Right lobe of liver (tissue), 6 donors: Measurements from ENCODE around the gene ANKRD11. TPM values are rescaled to one million over a fixed set of nuclear protein-coding genes. Genes with fewer than 3 reads are reported as not detected.

Experiments used
- ATAC-seq, 4 donors: fragments of 200-7000 bp; cut with Tn5 transposase; one replicate each; pipeline ENCODE4 v1.9.1; 2020; ENCODE audit warnings: mild to moderate bottlenecking in 4 of 4, moderate library complexity in 4 of 4
- DNase-seq, 3 donors: peaks; one replicate each; pipeline ENCODE4 v3.0.0-alpha.2; 2020
- H3K27ac ChIP-seq, 3 donors: fragments of 200-600 bp; one replicate each; pipeline ENCODE4 v1.8.0; 2022
- H3K27me3 ChIP-seq, 2 donors: fragments of 200-600 bp; one replicate each; pipeline ENCODE4 v1.8.0; 2022
- H3K36me3 ChIP-seq, 4 donors: fragments of 200-600 bp; sonication (generic) in 1 of 4; one replicate each; pipeline versions ENCODE4 v1.5.1 to v1.8.0; 2017 to 2022; ENCODE audit warnings: control low read depth in 1 of 4
- H3K4me1 ChIP-seq, 4 donors: fragments of 200-600 bp; sonication (generic) in 1 of 4; one replicate each; pipeline versions ENCODE4 v1.5.1 to v1.8.0; 2017 to 2022; ENCODE audit warnings: control low read depth in 1 of 4
- H3K4me3 ChIP-seq, 3 donors: fragments of 200-600 bp; one replicate each; pipeline ENCODE4 v1.8.0; 2022
- H3K9me3 ChIP-seq, 4 donors: fragments of 200-600 bp; sonication (generic) in 1 of 4; one replicate each; pipeline versions ENCODE4 v1.5.1 to v1.8.0; 2017 to 2022; ENCODE audit warnings: control low read depth in 1 of 4
- CTCF ChIP-seq, 4 donors: fragments of 200-600 bp in 3 of 4; fragments of 450-650 bp in 1 of 4; IDR thresholded peaks; one replicate each; pipeline versions ENCODE4 v1.5.1 to v1.8.0; 2016 to 2022; ENCODE audit warnings: antibody characterized with exemption in 4 of 4, mild to moderate bottlenecking in 2 of 4
- POLR2A ChIP-seq: fragments of 450-650 bp; IDR thresholded peaks from one replicate; pipeline ENCODE4 v1.6.1; 2017; ENCODE audit warnings: antibody characterized with exemption, mild to moderate bottlenecking
- WGBS: methylation state at CpG from one replicate; pipeline ENCODE4 v1.1.6; 2018; ENCODE audit warnings: low coverage, low lambda C conversion rate; ENCODE audit not compliant: insufficient coverage; ENCODE audit errors: missing lambda C conversion rate; 5-methylcytosine and 5-hydroxymethylcytosine counted together
- intact Hi-C, 2 donors: fragments of 100-400 bp; cut with DNase I; formaldehyde crosslinking; loops; one replicate each; pipeline versions ENCODE4 v1.11.2 to v1.14.1; 2022
- total RNA-seq, 6 experiments: library from RNA; depleted of rRNA in 2 of 6; stranded (reverse); fragments of >200 nt in 2 of 6; fragmentation: NEBNext Ultra II Directional in 3 of 6; extraction: Animal tissue kit (Norgen Biotek cat#: 25700) in 3 of 6; gene quantifications; one replicate each; pipeline versions ENCODE4 v1.1.0 to v1.2.4, GENCODE V29; 2016 to 2023
- donor health status: DM: no; HTN: yes; CAD: no.
- donor health status: DM: no; HTN: no; CAD: no.
- donor health status: DM: no; HTN: no; CAD: no.
- donor health status: DM: no; HTN: yes; CAD: no.
- donor health status: DM: no; HTN: yes; CAD: no.

ANKRD11 gene
- total RNA-seq, 6 experiments from 2014 or later, result 26.2 to 65.8 (median 41.6) TPM

DNA sequence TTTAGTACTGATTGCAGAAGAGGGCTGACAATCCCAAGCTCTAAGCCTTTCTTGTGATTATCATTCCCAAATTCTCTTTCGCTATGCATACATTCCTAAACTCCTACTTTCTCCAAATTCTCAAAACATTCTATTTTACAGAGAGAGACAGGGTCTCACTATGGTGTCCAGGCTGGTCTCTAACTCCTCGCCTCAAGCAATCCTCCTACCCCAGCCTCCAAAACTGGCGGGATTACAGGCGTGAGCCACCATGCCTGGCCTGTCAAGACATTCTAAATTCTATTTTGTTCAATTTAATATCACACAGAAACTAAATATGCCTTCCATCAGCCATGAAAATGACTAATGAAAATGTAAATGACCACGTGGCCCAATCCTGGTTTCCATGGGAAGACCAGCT lies 39.8 kb downstream of the ANKRD11 start:
- H3K9me3 ChIP-seq, result no peaks in the 10 kb centered on the region
- intact Hi-C loops, result no loop called here
- H3K36me3 ChIP-seq, result no peaks in the 10 kb centered on the region
- DNase-seq, result no peak
- no peaks in the 10 kb centered on the region for H3K27me3 ChIP-seq
- H3K4me3 ChIP-seq, result no peak overlapping the region
- 88% methylated on average over 5 of the region's 5 CpGs for WGBS
- peaks cover 0 to 27% (median 3%) of the 10 kb centered on the region in 4 donors for H3K4me1 ChIP-seq
- no peak overlapping the region for H3K27ac ChIP-seq
- TF ChIP-seq CTCF (IDR thresholded peaks at IDR 0.05), result no peak
- TF ChIP-seq POLR2A, result no peak
- ATAC-seq, result no peak

DNA sequence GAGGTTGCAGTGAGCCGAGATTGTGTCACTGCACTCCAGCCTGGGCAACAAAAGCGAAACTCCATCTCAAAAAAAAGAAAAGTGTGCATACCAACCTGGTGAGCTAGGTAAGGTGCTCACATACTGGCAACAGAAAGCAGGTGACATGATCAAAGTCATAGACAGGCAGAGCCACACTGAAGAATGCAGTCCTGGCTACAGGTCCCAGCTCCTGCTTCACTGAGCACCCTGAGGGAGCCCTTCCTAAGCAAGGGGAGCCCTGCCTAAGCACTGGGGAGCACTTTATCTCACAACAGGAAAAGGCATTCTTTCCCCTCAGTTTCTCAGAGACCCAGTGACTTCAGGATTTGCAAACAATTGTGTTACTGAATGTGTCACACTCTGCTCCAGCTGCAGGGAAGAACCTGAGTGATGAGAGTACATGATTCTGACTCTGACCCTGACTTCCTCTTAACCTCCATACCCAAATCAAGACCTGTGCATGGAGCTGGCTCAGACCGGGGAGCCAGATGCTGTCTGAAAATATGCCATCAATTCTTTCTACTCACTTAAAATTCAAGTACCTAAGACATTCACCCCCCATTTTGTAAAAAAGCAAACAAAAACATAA lies 40.5 kb downstream of the ANKRD11 start:
- 76% methylated on average over 3 of the region's 3 CpGs for WGBS
- Histone ChIP-seq H3K4me3 (no peak overlapping the region), H3K27ac (no peak overlapping the region), H3K4me1 (peaks cover 0 to 33% (median 7%) of the 10 kb centered on the region in 4 donors), H3K9me3 (no peaks in the 10 kb centered on the region), H3K36me3 (no peaks in the 10 kb centered on the region), H3K27me3 (no peaks in the 10 kb centered on the region)
- ATAC-seq (peak in 3 of 4 donors; percentile 10 to 41 (median 16)), DNase-seq (no peak)
- no peak for TF ChIP-seq CTCF (IDR thresholded peaks at IDR 0.05)
- TF ChIP-seq POLR2A, result no peak
- intact Hi-C loops, result no loop called here

DNA sequence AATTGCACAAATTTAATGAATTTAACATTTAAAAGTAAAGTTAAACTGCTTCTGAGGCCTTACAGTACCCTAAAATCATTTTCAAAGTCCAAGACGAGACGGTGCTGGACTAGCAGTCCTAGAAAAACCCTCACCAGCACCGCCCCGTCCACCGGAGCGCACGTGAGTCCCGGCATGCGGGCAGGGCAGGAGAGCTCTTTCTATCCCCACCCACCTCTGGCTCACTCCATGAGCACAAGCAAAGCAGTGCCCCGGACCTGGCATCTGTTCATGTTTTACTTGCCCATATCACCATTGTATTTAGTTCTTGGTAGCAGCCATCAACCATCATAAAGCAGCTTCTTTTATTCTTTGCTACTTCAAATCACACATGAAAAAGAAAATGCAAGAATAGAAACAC lies 41.7 kb downstream of the ANKRD11 start:
- peak; percentile 35 to 70 (median 58) for ATAC-seq

DNA sequence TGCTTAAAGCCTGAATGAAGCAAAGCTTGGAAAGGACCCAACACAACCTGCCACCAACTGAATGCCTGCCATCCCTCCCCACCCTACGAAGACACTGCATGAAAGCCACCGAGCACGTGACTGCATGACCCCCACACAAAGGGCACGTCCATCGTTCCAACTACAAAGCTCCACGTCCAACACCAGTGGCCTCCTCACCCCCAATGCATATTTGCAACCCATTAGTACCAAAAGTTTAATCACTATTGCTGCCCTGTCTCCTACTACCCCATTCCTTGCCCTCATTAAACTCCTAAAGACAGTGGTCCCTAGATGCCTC lies 43.4 kb downstream of the ANKRD11 start:
- no peak for DNase-seq
- peaks cover 4 to 50% (median 21%) of the 10 kb centered on the region in 4 donors for H3K4me1 ChIP-seq
- TF ChIP-seq CTCF (IDR thresholded peaks at IDR 0.05) (no peak), POLR2A (no peak)
- 47% methylated on average over 3 of the region's 6 CpGs for WGBS
- ATAC-seq, result no peak
- H3K27me3 ChIP-seq, result no peaks in the 10 kb centered on the region
- no peak overlapping the region for H3K4me3 ChIP-seq
- no peak overlapping the region for H3K27ac ChIP-seq
- H3K36me3 ChIP-seq, result no peaks in the 10 kb centered on the region
- intact Hi-C loops, result no loop called here
- H3K9me3 ChIP-seq, result no peaks in the 10 kb centered on the region

More for the DNA sequence above, 41.7 kb downstream of the ANKRD11 start:
- no peak overlapping the region for H3K4me3 ChIP-seq
- intact Hi-C loops, result no loop called here
- H3K36me3 ChIP-seq, result no peaks in the 10 kb centered on the region
- 75% methylated on average over 7 of the region's 10 CpGs for WGBS
- H3K27me3 ChIP-seq, result no peaks in the 10 kb centered on the region
- H3K4me1 ChIP-seq, result peaks cover 4 to 37% (median 14%) of the 10 kb centered on the region in 4 donors
- H3K27ac ChIP-seq, result no peak overlapping the region
- H3K9me3 ChIP-seq, result no peaks in the 10 kb centered on the region
- DNase-seq, result peak in 2 of 3 donors; percentile 51 to 74
- no peak for TF ChIP-seq POLR2A
- TF ChIP-seq CTCF (IDR thresholded peaks at IDR 0.05), result no peak
